Lower leg skin (tissue), 4 donors: ENCODE results near the gene PRIMPOL. TPM values are rescaled to one million over a fixed set of nuclear protein-coding genes. Genes with fewer than 3 reads are reported as not detected.

ENCODE experiments used
- DNase-seq, 2 donors: peaks; one replicate each; pipeline ENCODE4 v3.0.0-alpha.2; 2019; ENCODE audit warnings: low spot score in 2 of 2
- H3K4me3 ChIP-seq: fragments of 200-600 bp; sonication (generic); 2 replicates; pipeline ENCODE4 v1.5.1; 2017; ENCODE audit warnings: mild to moderate bottlenecking, low read depth; ENCODE audit not compliant: poor library complexity, severe bottlenecking
- POLR2A ChIP-seq, 2 donors: fragments of 450-650 bp; IDR thresholded peaks; one replicate each; pipeline ENCODE4 v1.6.1; 2016 to 2017; ENCODE audit warnings: antibody characterized with exemption in 2 of 2, mild to moderate bottlenecking in 1 of 2, moderate library complexity in 1 of 2
- WGBS, 2 donors: methylation state at CpG; one replicate each; pipeline ENCODE4 v1.1.5; 2018; 5-methylcytosine and 5-hydroxymethylcytosine counted together
- intact Hi-C: fragments of 100-400 bp; cut with DNase I; formaldehyde crosslinking; loops from one replicate; pipeline ENCODE4 v1.15.0; 2023; ENCODE audit warnings: low total_unique reads
- total RNA-seq, 4 donors: library from RNA; depleted of rRNA; stranded (reverse); fragments of >200 nt; gene quantifications; one replicate each; pipeline ENCODE4 v1.1.0, GENCODE V29; 2016
- TF ChIP-seq, protein P1 (sequence below), 3 donors: fragments of 450-650 bp; IDR thresholded peaks; one replicate each; pipeline ENCODE4 v1.5.1; 2016; ENCODE audit warnings: antibody characterized with exemption in 3 of 3, mild to moderate bottlenecking in 3 of 3, moderate library complexity in 2 of 3

The PRIMPOL gene
- total RNA-seq, 4 donors from 2014 or later: 12.1 to 23.2 (median 13.4) TPM

DNA sequence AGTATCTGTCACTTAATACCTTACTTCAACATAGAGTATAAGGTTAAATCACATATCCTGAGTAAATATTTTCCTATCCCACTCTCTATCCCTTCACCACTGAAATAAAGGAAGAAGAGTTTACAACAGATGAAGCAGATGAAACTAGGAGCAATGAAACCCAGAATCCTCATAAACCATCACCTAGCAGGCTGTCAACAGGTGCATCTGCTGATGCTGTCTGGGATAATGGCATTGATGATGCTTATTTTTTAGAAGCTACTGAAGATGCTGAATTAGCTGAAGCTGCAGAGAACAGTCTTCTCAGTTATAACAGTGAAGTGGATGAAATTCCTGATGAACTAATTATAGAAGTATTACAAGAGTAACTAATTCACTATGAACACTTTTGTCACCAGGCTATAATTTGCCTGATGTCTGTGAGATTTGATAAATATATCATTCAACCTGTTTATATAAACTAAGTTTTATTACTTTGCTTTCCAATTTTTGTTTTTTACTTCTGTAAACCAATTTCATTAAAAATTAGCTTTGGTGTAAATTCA lies 44.9 kb downstream of the PRIMPOL start:
- DNase-seq: no peak
- intact Hi-C loops: no loop called here
- TF ChIP-seq, protein P1, sequence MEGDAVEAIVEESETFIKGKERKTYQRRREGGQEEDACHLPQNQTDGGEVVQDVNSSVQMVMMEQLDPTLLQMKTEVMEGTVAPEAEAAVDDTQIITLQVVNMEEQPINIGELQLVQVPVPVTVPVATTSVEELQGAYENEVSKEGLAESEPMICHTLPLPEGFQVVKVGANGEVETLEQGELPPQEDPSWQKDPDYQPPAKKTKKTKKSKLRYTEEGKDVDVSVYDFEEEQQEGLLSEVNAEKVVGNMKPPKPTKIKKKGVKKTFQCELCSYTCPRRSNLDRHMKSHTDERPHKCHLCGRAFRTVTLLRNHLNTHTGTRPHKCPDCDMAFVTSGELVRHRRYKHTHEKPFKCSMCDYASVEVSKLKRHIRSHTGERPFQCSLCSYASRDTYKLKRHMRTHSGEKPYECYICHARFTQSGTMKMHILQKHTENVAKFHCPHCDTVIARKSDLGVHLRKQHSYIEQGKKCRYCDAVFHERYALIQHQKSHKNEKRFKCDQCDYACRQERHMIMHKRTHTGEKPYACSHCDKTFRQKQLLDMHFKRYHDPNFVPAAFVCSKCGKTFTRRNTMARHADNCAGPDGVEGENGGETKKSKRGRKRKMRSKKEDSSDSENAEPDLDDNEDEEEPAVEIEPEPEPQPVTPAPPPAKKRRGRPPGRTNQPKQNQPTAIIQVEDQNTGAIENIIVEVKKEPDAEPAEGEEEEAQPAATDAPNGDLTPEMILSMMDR (IDR thresholded peaks at IDR 0.05): no peak
- TF ChIP-seq POLR2A (IDR thresholded peaks at IDR 0.05): no peak
- H3K4me3 ChIP-seq: no peak overlapping the region

DNA sequence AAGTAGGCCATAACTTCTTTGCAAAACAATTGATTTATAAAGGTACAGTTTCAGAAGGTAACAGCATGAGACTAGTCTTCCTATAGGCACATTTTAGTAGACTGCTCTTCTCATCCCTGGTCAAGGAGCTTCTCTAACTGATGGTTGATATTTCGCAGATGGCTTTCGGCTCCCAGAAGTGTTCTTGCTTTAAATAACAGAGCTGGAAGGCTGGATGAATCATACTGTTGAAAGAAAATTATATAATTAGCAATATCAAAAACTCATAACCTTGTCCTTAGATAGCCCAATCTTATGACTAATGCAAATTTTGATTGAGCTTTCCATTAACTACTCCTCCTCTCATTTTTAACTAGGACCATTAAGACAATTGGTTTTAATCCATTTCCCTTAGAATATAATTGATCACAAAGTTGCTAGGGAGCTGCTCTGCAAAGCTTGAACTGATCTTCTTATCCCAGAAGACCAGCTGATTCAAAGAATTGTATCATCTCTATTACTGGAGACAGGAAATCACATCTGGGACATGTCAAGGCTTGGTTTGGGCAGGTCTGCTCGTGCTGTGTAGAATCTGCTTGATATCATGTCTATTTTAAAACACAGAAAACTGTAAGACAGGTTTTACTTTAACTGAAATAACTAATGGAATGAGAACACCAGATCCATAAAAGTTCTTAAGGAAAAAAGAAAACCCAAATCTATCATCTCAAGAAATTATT lies 45.8 kb downstream of the PRIMPOL start:
- WGBS, 2 donors: 51 to 52% methylated on average over 3 of the region's 3 CpGs
- no peak for TF ChIP-seq POLR2A (IDR thresholded peaks at IDR 0.05)
- TF ChIP-seq, protein P1 (IDR thresholded peaks at IDR 0.05): no peak
- H3K4me3 ChIP-seq: no peak overlapping the region
- intact Hi-C loops: no loop called here
- DNase-seq: peak in 1 of 2 donors; percentile 42

DNA sequence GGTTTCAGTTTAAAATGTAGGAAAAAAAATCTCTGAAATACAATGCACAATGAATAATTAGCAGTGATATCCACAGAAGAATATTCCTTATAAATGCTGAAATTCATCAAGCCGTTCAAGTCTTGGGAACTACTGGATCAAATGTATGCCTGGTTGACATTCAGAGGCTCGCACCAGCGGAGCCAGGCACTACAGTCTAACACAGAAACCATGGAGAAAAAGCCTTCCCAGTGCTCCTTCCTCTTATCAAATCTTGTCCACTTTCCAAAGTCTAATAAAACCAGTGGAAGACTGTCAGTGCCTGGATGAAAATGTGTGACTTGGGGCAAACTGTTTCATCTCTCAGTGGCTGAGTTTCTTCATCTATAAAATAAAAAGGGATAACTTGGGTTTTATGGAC lies 48.4 kb downstream of the PRIMPOL start:
- DNase-seq: no peak
- no peak overlapping the region for H3K4me3 ChIP-seq
- intact Hi-C loops: no loop called here
- no peak for TF ChIP-seq POLR2A (IDR thresholded peaks at IDR 0.05)
- TF ChIP-seq, protein P1 (IDR thresholded peaks at IDR 0.05): no peak
- WGBS, 2 donors: 78 to 90% methylated on average over 3 of the region's 3 CpGs

DNA sequence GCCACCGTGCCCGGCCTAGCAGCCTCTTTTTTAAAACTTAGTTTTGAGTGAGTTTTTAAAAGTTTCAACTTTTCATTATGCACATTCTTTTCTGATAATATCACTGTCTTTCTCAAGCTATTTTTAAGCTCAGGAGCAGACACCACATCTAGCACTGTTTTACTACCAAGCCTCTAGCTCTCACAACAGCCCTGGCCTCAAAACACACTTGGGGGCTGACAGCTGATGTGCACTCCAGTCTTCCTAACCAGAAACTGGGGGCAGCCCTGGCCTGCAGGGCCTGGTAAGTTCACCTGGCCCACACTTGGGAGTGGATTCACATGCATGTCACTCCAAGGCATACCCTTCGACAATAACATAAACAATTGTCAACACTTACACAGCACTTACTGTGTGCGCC lies 50.4 kb downstream of the PRIMPOL start:
- 93 to 100% methylated on average over 4 of the region's 4 CpGs for WGBS, 2 donors
- intact Hi-C loops: no loop called here
- DNase-seq: no peak
- no peak for TF ChIP-seq POLR2A (IDR thresholded peaks at IDR 0.05)
- TF ChIP-seq, protein P1 (IDR thresholded peaks at IDR 0.05): no peak
- no peak overlapping the region for H3K4me3 ChIP-seq

DNA sequence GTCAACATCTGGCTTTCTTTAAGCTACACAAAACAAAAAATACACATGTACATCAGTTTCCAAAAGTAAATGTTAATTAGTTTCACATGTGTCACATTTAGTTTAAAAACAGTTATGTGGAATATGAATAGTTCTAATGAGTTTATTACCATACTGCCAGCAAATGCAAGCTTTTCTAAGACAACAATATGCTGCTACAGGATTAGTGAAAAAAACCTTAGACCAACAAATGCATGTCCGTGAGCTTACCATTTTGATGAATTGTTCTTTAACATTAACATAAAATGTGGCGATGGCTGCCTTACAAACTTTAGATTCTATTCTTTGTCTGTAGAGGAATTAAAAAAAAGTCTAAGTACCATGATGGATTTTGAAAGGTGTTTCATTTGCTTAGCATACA lies 52.6 kb downstream of the PRIMPOL start:
- 94% methylated on average over 2 of the region's 2 CpGs for WGBS, 2 donors

More for the DNA sequence above, 52.6 kb downstream of the PRIMPOL start:
- TF ChIP-seq, protein P1 (IDR thresholded peaks at IDR 0.05): no peak
- no peak for TF ChIP-seq POLR2A (IDR thresholded peaks at IDR 0.05)
- H3K4me3 ChIP-seq: no peak overlapping the region
- intact Hi-C loops: loop anchor here (1.0 kb wide), 1 partner anchor 34 kb away; no protein-coding TSS in a partner anchor
- no peak for DNase-seq
